Heart left ventricle (tissue), 16 donors: ENCODE data around the gene FPR2. TPM values are rescaled to one million over a fixed set of nuclear protein-coding genes. Genes with fewer than 3 reads are reported as not detected.
A peak's percentile ranks its signal among the peaks of the same experiment; 100 is the strongest.

ENCODE experiments used
- ATAC-seq, 4 donors: fragments of 200-7000 bp; cut with Tn5 transposase; one replicate each; pipeline ENCODE4 v1.9.1; 2020 to 2022; ENCODE audit warnings: moderate library complexity in 4 of 4, mild to moderate bottlenecking in 3 of 4, moderate number of reproducible peaks in 1 of 4
- DNase-seq, 5 donors: peaks; one replicate each; pipeline ENCODE4 v3.0.0-alpha.2; 2020
- H3K27ac ChIP-seq, 12 donors: fragments of 200-600 bp; sonication (generic) in 4 of 12; one replicate each; pipeline versions ENCODE4 v1.5.0 to v1.8.0; 2016 to 2022; ENCODE audit warnings: mild to moderate bottlenecking in 2 of 12
- H3K27me3 ChIP-seq, 9 donors: fragments of 200-600 bp; sonication (generic) in 2 of 9; one replicate each; pipeline versions ENCODE4 v1.5.1 to v1.8.0; 2016 to 2022; ENCODE audit warnings: mild to moderate bottlenecking in 3 of 9
- H3K36me3 ChIP-seq, 9 donors: fragments of 200-600 bp; sonication (generic) in 2 of 9; one replicate each; pipeline versions ENCODE4 v1.5.0 to v1.8.0; 2018 to 2022; ENCODE audit warnings: mild to moderate bottlenecking in 2 of 9
- H3K4me1 ChIP-seq, 12 donors: fragments of 200-600 bp; sonication (generic) in 4 of 12; one replicate each; pipeline versions ENCODE4 v1.5.0 to v1.8.0; 2016 to 2022; ENCODE audit warnings: mild to moderate bottlenecking in 3 of 12
- H3K4me3 ChIP-seq, 12 donors: fragments of 200-600 bp; sonication (generic) in 4 of 12; one replicate each; pipeline versions ENCODE4 v1.5.0 to v1.8.0; 2017 to 2022; ENCODE audit warnings: mild to moderate bottlenecking in 9 of 12, moderate library complexity in 4 of 12
- H3K9me3 ChIP-seq, 12 donors: fragments of 200-600 bp; sonication (generic) in 4 of 12; one replicate each; pipeline versions ENCODE4 v1.5.0 to v1.8.0; 2016 to 2022; ENCODE audit warnings: mild to moderate bottlenecking in 1 of 12
- CTCF ChIP-seq, 12 donors: fragments of 200-600 bp; sonication (generic) in 4 of 12; IDR thresholded peaks; one replicate each; pipeline versions ENCODE4 v1.5.0 to v1.8.0; 2018 to 2022; ENCODE audit warnings: antibody characterized with exemption in 12 of 12, mild to moderate bottlenecking in 5 of 12
- POLR2A ChIP-seq, 2 donors: fragments of 450-650 bp; IDR thresholded peaks; one replicate each; pipeline ENCODE4 v1.6.1; 2017; ENCODE audit warnings: antibody characterized with exemption in 2 of 2, mild to moderate bottlenecking in 2 of 2, moderate library complexity in 2 of 2
- WGBS, 4 donors: extraction: QIAGEN DNeasy Blood & Tissue Kit in 2 of 4; methylation state at CpG; one replicate each; pipeline versions ENCODE4 v1.1.5 to v1.1.7; 2013 to 2018; 5-methylcytosine and 5-hydroxymethylcytosine counted together
- intact Hi-C, 10 donors: fragments of 100-400 bp; cut with DNase I; formaldehyde crosslinking; loops; one replicate each; pipeline versions ENCODE4 v1.11.1 to v1.14.2; 2022
- long read RNA-seq, 3 donors: library from polyadenylated mRNA; unstranded; transcript quantifications; one replicate each; pipeline ENCODE4 v2.0.0, GENCODE V29; 2020 to 2021
- polyA plus RNA-seq, 2 donors: library from polyadenylated mRNA; stranded (reverse); fragments of 200-250 nt; gene quantifications; one replicate each; pipeline ENCODE4 v1.2.3, GENCODE V29; 2013
- total RNA-seq, 9 donors: library from RNA; depleted of rRNA in 2 of 9; stranded (reverse); fragments of >200 nt in 2 of 9; fragmentation: NEBNext Ultra II Directional in 3 of 9; extraction: Animal tissue kit (Norgen Biotek cat#: 25700) in 3 of 9; gene quantifications; one replicate each; pipeline versions ENCODE4 v1.1.0 to v1.2.4, GENCODE V29; 2016 to 2023
- donor health status: ischemic (EF 13 %, LVEDD 7.1; RV severe dilation, severe dysfunction).
- donor health status: healthy with polysubstance abuse.
- donor health status: DM: no; HTN: yes; CAD: no.
- donor health status: DM: no; HTN: no; CAD: no.
- donor health status: ischemic (EF 25% LVEDD 6.9; RV normal size, moderate dysfunction).
- donor health status: ischemic (EF 25% LVEDD 5.7; RV mildly dilated, moderate dysfunction).
- donor health status: healthy.
- donor health status: DM: yes; HTN: yes; CAD: no.
- donor health status: ischemic (EF 35%, LVEDD 5.7; RV mildly dilated, moderate dysfunction).
- donor health status: nonischemic (EF 11% LVEDD 7.7; RV severe dilation, severe dysfunction).
- donor health status: DM: yes; HTN: yes; CAD: no.
- donor health status: PGD.
- donor health status: ischemic (EF 29% LVEDD 5.4; RV normal size, mild dysfunction).
- donor health status: nonischemic (EF 23%, LVEDD 6.1; RV moderate dilation, normal function).

FPR2 gene
- total RNA-seq (10 to 100 TPM in 1 of 9 donors, 1 to 10 TPM in 2, under 1 TPM in 5, not detected in 1; 0.24 to 11.1 (median 0.80) TPM), polyA plus RNA-seq (1 to 10 TPM in 1 of 2 donors, under 1 TPM in 1; 0.11 to 1.1 TPM)
- long read RNA-seq, donor 1, result 0 reads
- long read RNA-seq, donor 2, partial matches to known transcripts, result 0 of 4 reads
- long read RNA-seq, donor 2, other reads (novel, unspliced or antisense), result 1 of 4 reads
- long read RNA-seq, donor 3, result 0 reads

- Histone ChIP-seq H3K4me1 (peaks cover 0 to 28% (median 0%) of the 10 kb centered on the region in 12 donors), H3K9me3 (no peaks in the 10 kb centered on the region), H3K27ac (peak within 1 kb of the TSS in 1 of 12 donors; percentile 83), H3K27me3 (peaks cover 0 to 29% (median 0%) of the 10 kb centered on the region in 9 donors), H3K4me3 (peak within 1 kb of the TSS in 1 of 12 donors; percentile 51), H3K36me3 (no peaks in the 10 kb centered on the region)
- 48 to 53% (median 51%) methylated on average over 8 of the region's 8 CpGs for WGBS, 4 donors
- ATAC-seq (no peak), DNase-seq (no peak)
- intact Hi-C loops, result no loop called here
- no peak for TF ChIP-seq POLR2A (IDR thresholded peaks at IDR 0.05)
- no peak for TF ChIP-seq CTCF (IDR thresholded peaks at IDR 0.05)
These were observed at the start of gene FPR2 for GRCh38 chr19:51760697-51761356. TSS of gene FPR2 (plus strand) at chr19:51761180. CDS start at chr19:51768659, 7,479 bp downstream.

- TF ChIP-seq POLR2A (IDR thresholded peaks at IDR 0.05) (no peak), CTCF (IDR thresholded peaks at IDR 0.05) (no peak)
- Histone ChIP-seq H3K27me3 (peaks cover 0 to 17% (median 0%) of the 10 kb centered on the region in 9 donors), H3K36me3 (peaks cover 0 to 14% (median 8%) of the 10 kb centered on the region in 9 donors), H3K4me1 (no peaks in the 10 kb centered on the region), H3K9me3 (no peaks in the 10 kb centered on the region), H3K27ac (no peak overlapping the region), H3K4me3 (no peak overlapping the region)
- intact Hi-C loops, result loop anchor here in 2 of 10 donors (5.0 to 10.0 kb wide), 2 partner anchors 66 to 93 kb away; no protein-coding TSS in a partner anchor
- WGBS, 4 donors, result 71 to 94% (median 81%) methylated on average over 1 of the region's 1 CpG
- no peak for DNase-seq
- no peak for ATAC-seq
These were observed 49.3 kb upstream of the FPR2 start for GRCh38 chr19:51711702-51712101.

- no peak for DNase-seq
These were observed 48.4 kb upstream of the FPR2 start for GRCh38 chr19:51712461-51713081.

More at GRCh38 chr19:51712461-51713081, 48.4 kb upstream of the FPR2 start:
- whole genome bisulfite sequencing, 4 donors, result 39 to 52% (median 47%) methylated on average over 9 of the region's 9 CpGs
- intact Hi-C loops, result loop anchor here in 2 of 10 donors (5.0 to 10.0 kb wide), 2 partner anchors 65 to 92 kb away; no protein-coding TSS in a partner anchor
- peaks cover 0 to 25% (median 0%) of the 10 kb centered on the region in 9 donors for H3K27me3 ChIP-seq
- peak in 8 of 12 donors; percentile 9 to 42 (median 28) for TF ChIP-seq CTCF (IDR thresholded peaks at IDR 0.05)
- TF ChIP-seq POLR2A (IDR thresholded peaks at IDR 0.05), result no peak
- H3K9me3 ChIP-seq, result no peaks in the 10 kb centered on the region
- H3K27ac ChIP-seq, result no peak overlapping the region
- ATAC-seq, result no peak
- H3K36me3 ChIP-seq, result peaks cover 0 to 6% (median under 1%) of the 10 kb centered on the region in 9 donors
- H3K4me3 ChIP-seq, result no peak overlapping the region
- H3K4me1 ChIP-seq, result no peaks in the 10 kb centered on the region
